GM12873 (cell line): ENCODE data around the gene SKI.

Experiments used
- CTCF ChIP-seq: IDR thresholded peaks from 2 replicates; pipeline ENCODE4 v1.5.1; 2012; ENCODE audit warnings: low read depth, mild to moderate bottlenecking, moderate library complexity, low read length, control low read depth; ENCODE audit not compliant: insufficient read depth; ENCODE audit errors: missing control alignments

The SKI gene

DNA sequence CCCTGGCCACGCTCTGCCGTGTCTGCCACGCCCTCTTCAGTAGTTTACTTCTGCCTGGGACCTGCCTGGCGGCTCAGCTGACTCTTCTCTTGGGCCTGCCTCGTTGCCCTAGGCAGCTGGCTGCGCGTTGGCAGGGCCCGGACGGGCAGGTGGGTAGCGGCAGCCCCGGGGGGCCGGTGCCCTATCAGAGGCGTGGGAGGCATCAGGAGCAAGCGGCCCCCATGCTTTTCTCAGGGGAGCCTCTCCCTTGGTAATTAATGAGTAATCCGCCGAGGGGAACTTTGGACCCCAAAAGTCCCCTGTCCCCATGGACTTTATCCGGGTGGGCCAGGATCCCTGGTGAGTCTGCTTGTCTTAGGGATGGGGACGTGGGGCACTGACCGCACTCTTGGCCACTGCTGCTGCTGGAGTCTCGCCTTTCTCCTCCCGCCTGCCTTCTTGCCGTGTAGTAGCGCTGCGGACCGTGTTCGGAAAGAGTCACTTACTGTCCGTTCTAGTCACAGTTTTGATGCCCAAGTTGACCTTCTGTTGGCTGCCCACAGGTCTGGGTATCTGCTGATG lies 22.7 kb downstream of the SKI start:
- TF ChIP-seq CTCF, result no peak

DNA sequence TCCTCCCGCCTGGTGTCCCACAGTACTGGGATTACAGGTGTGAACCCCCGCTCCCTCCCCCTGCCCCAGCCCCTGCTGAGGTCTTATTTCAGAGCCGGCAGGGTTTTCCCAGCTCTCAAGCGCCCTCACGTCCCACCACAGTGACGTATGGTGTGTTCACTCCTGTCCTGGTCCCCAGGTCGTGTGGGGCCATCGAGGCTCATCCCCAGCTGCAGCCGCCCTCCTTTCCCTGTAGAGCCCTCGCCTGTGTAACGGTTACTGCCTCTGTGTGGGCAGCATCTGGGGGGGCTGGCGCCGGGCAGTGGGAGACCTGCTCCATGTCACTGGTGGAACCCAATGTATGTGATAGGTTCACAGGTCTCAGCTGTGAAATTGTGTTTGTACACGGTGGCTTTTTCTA lies 23.2 kb downstream of the SKI start:
- no peak for TF ChIP-seq CTCF

DNA sequence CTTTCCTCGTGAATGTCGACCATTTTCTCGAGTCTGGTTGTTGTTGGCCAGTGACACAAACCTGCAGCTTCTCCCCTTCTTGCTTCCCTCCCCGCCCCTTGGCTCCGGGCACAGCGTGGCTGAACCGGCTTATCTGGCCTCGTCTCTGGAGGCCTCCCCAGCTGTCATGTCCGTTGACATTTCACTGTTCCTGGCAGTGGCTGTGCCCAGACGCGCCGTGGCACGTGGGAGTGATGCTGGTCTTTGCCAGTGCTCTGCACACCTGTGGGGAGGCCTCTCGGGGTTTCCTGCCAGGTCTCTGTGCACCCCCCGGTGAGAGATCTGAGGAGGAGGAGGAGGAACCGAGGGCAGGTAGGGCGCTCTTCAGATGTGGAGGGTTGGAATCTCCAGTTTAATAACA lies 23.7 kb downstream of the SKI start:
- no peak for TF ChIP-seq CTCF

- TF ChIP-seq CTCF, result no peak
Observed at GRCh38 chr1:2252423-2252822, 24.3 kb downstream of the SKI start.

- TF ChIP-seq CTCF, result no peak
Observed at GRCh38 chr1:2253036-2253796, 25.1 kb downstream of the SKI start.

- no peak for TF ChIP-seq CTCF
Observed at GRCh38 chr1:2253797-2254480, 25.8 kb downstream of the SKI start.

GRCh38 chr1:2255047-2255419 lies 26.9 kb downstream of the SKI start:
- TF ChIP-seq CTCF, result no peak
